H9 (cell line): ENCODE measurements around the gene SLCO2A1. TPM values are rescaled to one million over a fixed set of nuclear protein-coding genes. Genes with fewer than 3 reads are reported as not detected.

Source experiments
- DNase-seq: peaks from one replicate; pipeline ENCODE4 v3.0.0-alpha.2; 2017
- H2AFZ ChIP-seq: one replicate; pipeline ENCODE4 v1.6.1; 2013; ENCODE audit warnings: mild to moderate bottlenecking, low read length, control low read depth, moderate library complexity
- H2AK5ac ChIP-seq: 2 replicates; pipeline ENCODE4 v1.6.1; 2013; ENCODE audit warnings: low read length, control low read depth, mixed read lengths; ENCODE audit not compliant: insufficient read length
- H2BK120ac ChIP-seq: one replicate; pipeline ENCODE4 v1.6.1; 2013; ENCODE audit warnings: low read depth, mild to moderate bottlenecking, low read length, control low read depth, inconsistent platforms; ENCODE audit not compliant: poor library complexity, severe bottlenecking
- H2BK12ac ChIP-seq: 2 replicates; pipeline ENCODE4 v1.6.1; 2013; ENCODE audit warnings: low read length, control low read depth, mixed read lengths, low read depth; ENCODE audit not compliant: insufficient read length
- H2BK15ac ChIP-seq: 2 replicates; pipeline ENCODE4 v1.6.1; 2013; ENCODE audit warnings: low read depth, low read length, control low read depth
- H2BK20ac ChIP-seq: one replicate; pipeline ENCODE4 v1.6.1; 2013; ENCODE audit warnings: low read depth, mild to moderate bottlenecking, low read length, control low read depth, inconsistent platforms; ENCODE audit not compliant: poor library complexity, severe bottlenecking
- H2BK5ac ChIP-seq: 2 replicates; pipeline ENCODE4 v1.6.1; 2013; ENCODE audit warnings: low read length, control low read depth, mixed read lengths; ENCODE audit not compliant: insufficient read length
- H3K14ac ChIP-seq: 2 replicates; pipeline ENCODE4 v1.6.1; 2013; ENCODE audit warnings: low read length, control low read depth; ENCODE audit not compliant: insufficient read depth
- H3K18ac ChIP-seq: 2 replicates; pipeline ENCODE4 v1.6.1; 2013; ENCODE audit warnings: low read depth, mild to moderate bottlenecking, mixed read lengths, low read length, control low read depth; ENCODE audit not compliant: insufficient read length
- H3K23ac ChIP-seq: 2 replicates; pipeline ENCODE4 v1.6.1; 2013; ENCODE audit warnings: low read length, control low read depth, mixed read lengths, low read depth; ENCODE audit not compliant: insufficient read length
- H3K23me2 ChIP-seq: 2 replicates; pipeline ENCODE4 v1.6.1; 2013; ENCODE audit warnings: low read depth, mild to moderate bottlenecking, mixed read lengths, low read length, control low read depth; ENCODE audit not compliant: insufficient read length, poor library complexity, severe bottlenecking
- H3K27ac ChIP-seq: 2 replicates; pipeline ENCODE4 v1.5.1; 2013; ENCODE audit warnings: low read length, control low read depth, mixed read lengths, low read depth; ENCODE audit not compliant: insufficient read length
- H3K27me3 ChIP-seq: 2 replicates; pipeline ENCODE4 v1.6.1; 2013; ENCODE audit warnings: low read length, control low read depth, inconsistent platforms; ENCODE audit not compliant: insufficient read depth
- H3K4ac ChIP-seq: 2 replicates; pipeline ENCODE4 v1.6.1; 2013; ENCODE audit warnings: low read depth, mild to moderate bottlenecking, control low read depth, inconsistent platforms, low read length, moderate library complexity
- H3K4me1 ChIP-seq: 2 replicates; pipeline ENCODE4 v1.6.1; 2013; ENCODE audit warnings: low read length, control low read depth, inconsistent platforms; ENCODE audit not compliant: insufficient read depth
- H3K4me2 ChIP-seq: 2 replicates; pipeline ENCODE4 v1.6.1; 2013; ENCODE audit warnings: low read length, control low read depth, mixed read lengths; ENCODE audit not compliant: insufficient read length, insufficient read depth
- H3K56ac ChIP-seq: 2 replicates; pipeline ENCODE4 v1.6.1; 2013; ENCODE audit warnings: low read depth, mild to moderate bottlenecking, mixed read lengths, low read length, control low read depth; ENCODE audit not compliant: insufficient read length
- H3K79me1 ChIP-seq: 2 replicates; pipeline ENCODE4 v1.6.1; 2013; ENCODE audit warnings: low read depth, mild to moderate bottlenecking, moderate library complexity, low read length, control low read depth, inconsistent platforms; ENCODE audit not compliant: insufficient read depth, poor library complexity, severe bottlenecking
- H3K79me2 ChIP-seq: 2 replicates; pipeline ENCODE4 v1.6.1; 2013; ENCODE audit warnings: low read length, control low read depth, inconsistent platforms; ENCODE audit not compliant: insufficient read depth
- H3K9ac ChIP-seq: 2 replicates; pipeline ENCODE4 v1.6.1; 2013; ENCODE audit warnings: low read length, control low read depth, mixed read lengths; ENCODE audit not compliant: insufficient read length; ENCODE audit errors: extremely low read depth
- H3K9me3 ChIP-seq: one replicate; pipeline ENCODE4 v1.6.1; 2013; ENCODE audit warnings: low read depth, low read length, inconsistent platforms; ENCODE audit not compliant: control insufficient read depth
- H3T11ph ChIP-seq: one replicate; pipeline ENCODE4 v1.6.1; 2013; ENCODE audit warnings: mild to moderate bottlenecking, low read length, control low read depth, inconsistent platforms
- H4K20me1 ChIP-seq: one replicate; pipeline ENCODE4 v1.6.1; 2013; ENCODE audit not compliant: control insufficient read depth, insufficient read length, insufficient read depth
- H4K5ac ChIP-seq: 2 replicates; pipeline ENCODE4 v1.6.1; 2013; ENCODE audit warnings: low read depth, mild to moderate bottlenecking, mixed read lengths, low read length, control low read depth; ENCODE audit not compliant: insufficient read length
- H4K8ac ChIP-seq: replicated peaks from 2 replicates; pipeline ENCODE4 v1.6.1; 2013; ENCODE audit warnings: low read length, control low read depth, mixed read lengths, low read depth; ENCODE audit not compliant: insufficient read length
- H4K91ac ChIP-seq: 2 replicates; pipeline ENCODE4 v1.6.1; 2013; ENCODE audit warnings: low read depth, mild to moderate bottlenecking, moderate library complexity, mixed read lengths, low read length, control low read depth; ENCODE audit not compliant: insufficient read length
- H3K27ac Mint-ChIP-seq, 3 experiments: 2 replicates in 2 of 3; 3 replicates in 1 of 3; pipeline ENCODE4 v1.8.0; 2020 to 2021; ENCODE audit warnings: mixed read lengths in 3 of 3, mild to moderate bottlenecking in 1 of 3, moderate library complexity in 1 of 3
- H3K27me3 Mint-ChIP-seq: 2 replicates; pipeline ENCODE4 v1.8.0; 2021; ENCODE audit warnings: low read depth, mild to moderate bottlenecking, moderate library complexity, mixed read lengths
- H3K36me3 Mint-ChIP-seq, 3 experiments: 2 replicates in 2 of 3; 3 replicates in 1 of 3; pipeline ENCODE4 v1.8.0; 2020 to 2021; ENCODE audit warnings: low read depth in 3 of 3, mixed read lengths in 3 of 3; ENCODE audit not compliant: insufficient read depth in 1 of 3
- H3K4me1 Mint-ChIP-seq, 2 experiments: 2 replicates each; pipeline ENCODE4 v1.8.0; 2020; ENCODE audit warnings: mixed read lengths in 2 of 2
- H3K4me3 Mint-ChIP-seq, 2 experiments: 2 replicates in 1 of 2; 3 replicates in 1 of 2; pipeline ENCODE4 v1.8.0; 2020 to 2021; ENCODE audit warnings: mild to moderate bottlenecking in 2 of 2, mixed read lengths in 2 of 2, moderate library complexity in 1 of 2
- H3K9me3 Mint-ChIP-seq, 2 experiments: 2 replicates in 1 of 2; 3 replicates in 1 of 2; pipeline ENCODE4 v1.8.0; 2020; ENCODE audit warnings: mild to moderate bottlenecking in 2 of 2, mixed read lengths in 2 of 2, moderate library complexity in 1 of 2
- CTCF ChIP-seq: fragments of 200-600 bp; sonication (generic); conservative IDR thresholded peaks from 3 replicates; pipeline ENCODE4 v1.8.0; 2021; ENCODE audit warnings: antibody characterized with exemption, mild to moderate bottlenecking
- WGBS: extraction: QIAGEN DNeasy Blood & Tissue Kit; methylation state at CpG from one replicate; pipeline ENCODE4 v1.1.7; 2013; ENCODE audit warnings: missing lambda C conversion rate, low lambda C conversion rate, mixed read lengths; ENCODE audit not compliant: insufficient read length; ENCODE audit errors: extremely low coverage; 5-methylcytosine and 5-hydroxymethylcytosine counted together
- total RNA-seq: library from RNA; stranded (reverse); gene quantifications from 2 replicates; pipeline ENCODE4 v1.2.1, GENCODE V29; 2021

The SLCO2A1 gene
- total RNA-seq, 1 experiment from 2014 or later, result 0.98 TPM

- H2AFZ ChIP-seq, result no peak overlapping the region
- H3K4ac ChIP-seq, result no peak overlapping the region
- H2BK120ac ChIP-seq, result no peak overlapping the region
- H4K20me1 ChIP-seq, result no peaks in the 10 kb centered on the region
- Mint-ChIP-seq H3K4me1 (peaks cover 5 to 23% of the 10 kb centered on the region in 2 experiments), H3K27ac (no peak overlapping the region), H3K36me3 (no peaks in the 10 kb centered on the region), H3K9me3 (no peaks in the 10 kb centered on the region), H3K27me3 (peaks cover 25% of the 10 kb centered on the region), H3K4me3 (no peak overlapping the region)
- H3K14ac ChIP-seq, result no peak overlapping the region
- no CpG with 5 or more reads among the region's 9 CpGs for WGBS
- DNase-seq, result no peak
- no peaks in the 10 kb centered on the region for H3K23me2 ChIP-seq
- H2BK5ac ChIP-seq, result no peak overlapping the region
- no peak overlapping the region for H2BK12ac ChIP-seq
- H3K4me1 ChIP-seq, result no peaks in the 10 kb centered on the region; the same call in 1 of the 2 replicates
- no peak overlapping the region for H3K4me2 ChIP-seq
- H3K27ac ChIP-seq, result no peak overlapping the region
- no peaks in the 10 kb centered on the region for H3K79me2 ChIP-seq
- no peaks in the 10 kb centered on the region for H3K79me1 ChIP-seq
- no peak overlapping the region for H2BK20ac ChIP-seq
- no peak overlapping the region for H2BK15ac ChIP-seq
- no peak overlapping the region for H3T11ph ChIP-seq
- no peak for TF ChIP-seq CTCF
- no peak overlapping the region for H3K56ac ChIP-seq
- H3K18ac ChIP-seq, result no peak overlapping the region
- H3K23ac ChIP-seq, result no peak overlapping the region
- no peak overlapping the region for H3K9ac ChIP-seq
- H4K91ac ChIP-seq, result no peak overlapping the region
- no peak overlapping the region for H2AK5ac ChIP-seq
- H4K8ac ChIP-seq, result no peak overlapping the region
- no peak overlapping the region for H4K5ac ChIP-seq
- no peaks in the 10 kb centered on the region for H3K9me3 ChIP-seq
- peaks cover 3% of the 10 kb centered on the region; the same call in 1 of the 2 replicates for H3K27me3 ChIP-seq
Measured at GRCh38 chr3:133888726-133889340, 140.9 kb downstream of the SLCO2A1 start.
